ENCODE results near the gene ELK4.

ELK4 gene

GRCh38 chr1:205585835-205586785, 45.7 kb downstream of the ELK4 start:
- peak; percentile 37 for DNase-seq (ENCODE audit: low spot score)
- no peak for ATAC-seq (ENCODE audit: low read depth)
- H3K4me1 ChIP-seq (ENCODE audit: insufficient read depth, poor library complexity, severe bottlenecking), result no peaks in the 10 kb centered on the region
- TF ChIP-seq CTCF (IDR thresholded peaks at IDR 0.05; ENCODE audit: poor library complexity, severe bottlenecking), result no peak
- no peaks in the 10 kb centered on the region for H3K27me3 ChIP-seq (ENCODE audit: insufficient read depth, poor library complexity, severe bottlenecking)
- no peak overlapping the region for H3K27ac ChIP-seq (ENCODE audit: poor library complexity, severe bottlenecking)
- no peak overlapping the region for H3K4me3 ChIP-seq (ENCODE audit: severe bottlenecking)
- H3K36me3 ChIP-seq (ENCODE audit: low read depth), result no peaks in the 10 kb centered on the region
- H3K9me3 ChIP-seq (ENCODE audit: severe bottlenecking), result no peaks in the 10 kb centered on the region

GRCh38 chr1:205585169-205585834, 46.5 kb downstream of the ELK4 start:
- H3K9me3 ChIP-seq (ENCODE audit: severe bottlenecking), result no peaks in the 10 kb centered on the region
- TF ChIP-seq CTCF (IDR thresholded peaks at IDR 0.05; ENCODE audit: poor library complexity, severe bottlenecking), result no peak
- H3K27me3 ChIP-seq (ENCODE audit: insufficient read depth, poor library complexity, severe bottlenecking), result no peaks in the 10 kb centered on the region
- H3K4me3 ChIP-seq (ENCODE audit: severe bottlenecking), result no peak overlapping the region
- DNase-seq (ENCODE audit: low spot score) (peak; percentile 2), ATAC-seq (ENCODE audit: low read depth) (no peak)
- H3K27ac ChIP-seq (ENCODE audit: poor library complexity, severe bottlenecking), result no peak overlapping the region
- H3K36me3 ChIP-seq (ENCODE audit: low read depth), result no peaks in the 10 kb centered on the region
- no peaks in the 10 kb centered on the region for H3K4me1 ChIP-seq (ENCODE audit: insufficient read depth, poor library complexity, severe bottlenecking)

GRCh38 chr1:205584732-205585131, 47.1 kb downstream of the ELK4 start:
- Histone ChIP-seq H3K36me3 (ENCODE audit: low read depth) (no peaks in the 10 kb centered on the region), H3K4me3 (ENCODE audit: severe bottlenecking) (no peak overlapping the region), H3K4me1 (ENCODE audit: insufficient read depth, poor library complexity, severe bottlenecking) (no peaks in the 10 kb centered on the region), H3K9me3 (ENCODE audit: severe bottlenecking) (no peaks in the 10 kb centered on the region), H3K27me3 (ENCODE audit: insufficient read depth, poor library complexity, severe bottlenecking) (no peaks in the 10 kb centered on the region), H3K27ac (ENCODE audit: poor library complexity, severe bottlenecking) (no peak overlapping the region)
- TF ChIP-seq CTCF (IDR thresholded peaks at IDR 0.05; ENCODE audit: poor library complexity, severe bottlenecking), result peak; percentile 12
- ATAC-seq (ENCODE audit: low read depth) (no peak), DNase-seq (ENCODE audit: low spot score) (peak; percentile 31)

GRCh38 chr1:205583461-205584130, 48.2 kb downstream of the ELK4 start:
- no peaks in the 10 kb centered on the region for H3K36me3 ChIP-seq (ENCODE audit: low read depth)
- H3K27ac ChIP-seq (ENCODE audit: poor library complexity, severe bottlenecking), result no peak overlapping the region
- TF ChIP-seq CTCF (IDR thresholded peaks at IDR 0.05; ENCODE audit: poor library complexity, severe bottlenecking), result no peak
- ATAC-seq (ENCODE audit: low read depth), result no peak
- no peak overlapping the region for H3K4me3 ChIP-seq (ENCODE audit: severe bottlenecking)
- H3K27me3 ChIP-seq (ENCODE audit: insufficient read depth, poor library complexity, severe bottlenecking), result no peaks in the 10 kb centered on the region
- H3K9me3 ChIP-seq (ENCODE audit: severe bottlenecking), result no peaks in the 10 kb centered on the region
- peak; percentile 38 for DNase-seq (ENCODE audit: low spot score)
- H3K4me1 ChIP-seq (ENCODE audit: insufficient read depth, poor library complexity, severe bottlenecking), result no peaks in the 10 kb centered on the region

All from RWPE2 (cell line).